Vagina (tissue), 2 donors: ENCODE measurements around the gene ENO4. TPM values are rescaled to one million over a fixed set of nuclear protein-coding genes. Genes with fewer than 3 reads are reported as not detected.

Experiments
- DNase-seq, 2 donors: peaks; one replicate each; pipeline ENCODE4 v3.0.0-alpha.2; 2017; ENCODE audit errors: extremely low spot score in 2 of 2
- H3K27ac ChIP-seq: fragments of 200-600 bp; sonication (generic); one replicate; pipeline ENCODE4 v1.5.1; 2019
- H3K27me3 ChIP-seq: fragments of 200-600 bp; sonication (generic); one replicate; pipeline ENCODE4 v1.5.1; 2019
- H3K36me3 ChIP-seq, 2 donors: fragments of 200-600 bp; sonication (generic); one replicate each; pipeline ENCODE4 v1.5.1; 2017 to 2019
- H3K4me1 ChIP-seq: fragments of 200-600 bp; sonication (generic); one replicate; pipeline ENCODE4 v1.5.1; 2019
- H3K4me3 ChIP-seq, 2 donors: fragments of 200-600 bp; sonication (generic); 1 replicate in 1 of 2; 2 replicates in 1 of 2; pipeline ENCODE4 v1.5.1; 2016 to 2019
- H3K9me3 ChIP-seq: fragments of 200-600 bp; sonication (generic); one replicate; pipeline ENCODE4 v1.5.1; 2019
- CTCF ChIP-seq, 3 experiments: fragments of 450-650 bp in 2 of 3; fragments of 200-600 bp in 1 of 3; sonication (generic) in 1 of 3; IDR thresholded peaks; one replicate each; pipeline ENCODE4 v1.5.1; 2017 to 2019; ENCODE audit warnings: antibody characterized with exemption in 3 of 3, mild to moderate bottlenecking in 2 of 3, moderate library complexity in 2 of 3
- POLR2A ChIP-seq, 2 donors: fragments of 450-650 bp; IDR thresholded peaks; one replicate each; pipeline ENCODE4 v1.6.1; 2017; ENCODE audit warnings: antibody characterized with exemption in 2 of 2, mild to moderate bottlenecking in 2 of 2, moderate library complexity in 2 of 2
- POLR2AphosphoS5 ChIP-seq, 2 donors: sonication (generic); formaldehyde crosslinking; IDR thresholded peaks; one replicate each; pipeline ENCODE4 v1.9.0; 2017; ENCODE audit warnings: antibody characterized with exemption in 2 of 2, mild to moderate bottlenecking in 2 of 2, low read depth in 1 of 2; ENCODE audit not compliant: insufficient read depth in 1 of 2
- intact Hi-C: fragments of 100-400 bp; cut with DNase I; formaldehyde crosslinking; loops from one replicate; pipeline ENCODE4 v1.15.1; 2023
- total RNA-seq: library from RNA; depleted of rRNA; stranded (reverse); fragments of >200 nt; gene quantifications from one replicate; pipeline ENCODE4 v1.2.3, GENCODE V29; 2016

Gene ENO4
- total RNA-seq, 1 donor from 2014 or later: not detected

- Histone ChIP-seq H3K4me1 (no peaks in the 10 kb centered on the region), H3K36me3 (no peaks in the 10 kb centered on the region), H3K27ac (no peak overlapping the region), H3K27me3 (no peaks in the 10 kb centered on the region), H3K4me3 (no peak overlapping the region), H3K9me3 (no peaks in the 10 kb centered on the region)
- intact Hi-C loops: no loop called here
- TF ChIP-seq CTCF (IDR thresholded peaks at IDR 0.05) (no peak), POLR2A (IDR thresholded peaks at IDR 0.05) (no peak), POLR2AphosphoS5 (IDR thresholded peaks at IDR 0.05; ENCODE audit: insufficient read depth in 1 of 2, low read depth in 1 of 2) (no peak)
- DNase-seq: no peak
Measured at GRCh38 chr10:116803451-116804249, 45.6 kb upstream of the ENO4 start.

- Histone ChIP-seq H3K36me3 (no peaks in the 10 kb centered on the region), H3K4me3 (no peak overlapping the region), H3K27me3 (no peaks in the 10 kb centered on the region), H3K4me1 (no peaks in the 10 kb centered on the region), H3K9me3 (no peaks in the 10 kb centered on the region), H3K27ac (no peak overlapping the region)
- TF ChIP-seq POLR2A (IDR thresholded peaks at IDR 0.05): no peak
- TF ChIP-seq CTCF (IDR thresholded peaks at IDR 0.05): no peak
- TF ChIP-seq POLR2AphosphoS5 (IDR thresholded peaks at IDR 0.05; ENCODE audit: insufficient read depth in 1 of 2, low read depth in 1 of 2): no peak
- DNase-seq: no peak
- intact Hi-C loops: no loop called here
Measured at GRCh38 chr10:116808706-116809105, 40.6 kb upstream of the ENO4 start.

GRCh38 chr10:116809483-116810119, 39.7 kb upstream of the ENO4 start:
- DNase-seq: no peak

GRCh38 chr10:116810120-116810500, 39.2 kb upstream of the ENO4 start:
- Histone ChIP-seq H3K27me3 (no peaks in the 10 kb centered on the region), H3K4me3 (no peak overlapping the region), H3K27ac (no peak overlapping the region), H3K9me3 (no peaks in the 10 kb centered on the region), H3K4me1 (no peaks in the 10 kb centered on the region), H3K36me3 (no peaks in the 10 kb centered on the region)
- no peak for DNase-seq
- intact Hi-C loops: no loop called here
- TF ChIP-seq CTCF (IDR thresholded peaks at IDR 0.05): no peak
- TF ChIP-seq POLR2AphosphoS5 (IDR thresholded peaks at IDR 0.05; ENCODE audit: insufficient read depth in 1 of 2, low read depth in 1 of 2): no peak
- no peak for TF ChIP-seq POLR2A (IDR thresholded peaks at IDR 0.05)

More at GRCh38 chr10:116809483-116810119, 39.7 kb upstream of the ENO4 start:
- no peaks in the 10 kb centered on the region for H3K4me1 ChIP-seq
- H3K36me3 ChIP-seq: no peaks in the 10 kb centered on the region
- no peaks in the 10 kb centered on the region for H3K27me3 ChIP-seq
- H3K4me3 ChIP-seq: no peak overlapping the region
- no peak overlapping the region for H3K27ac ChIP-seq
- intact Hi-C loops: no loop called here
- no peaks in the 10 kb centered on the region for H3K9me3 ChIP-seq
- TF ChIP-seq POLR2A (IDR thresholded peaks at IDR 0.05): no peak
- no peak for TF ChIP-seq POLR2AphosphoS5 (IDR thresholded peaks at IDR 0.05; ENCODE audit: insufficient read depth in 1 of 2, low read depth in 1 of 2)
- no peak for TF ChIP-seq CTCF (IDR thresholded peaks at IDR 0.05)

GRCh38 chr10:116810895-116811294, 38.4 kb upstream of the ENO4 start:
- Histone ChIP-seq H3K27ac (no peak overlapping the region), H3K36me3 (no peaks in the 10 kb centered on the region), H3K4me1 (no peaks in the 10 kb centered on the region), H3K27me3 (no peaks in the 10 kb centered on the region), H3K4me3 (no peak overlapping the region), H3K9me3 (no peaks in the 10 kb centered on the region)
- DNase-seq: no peak
- intact Hi-C loops: no loop called here
- no peak for TF ChIP-seq POLR2A (IDR thresholded peaks at IDR 0.05)
- TF ChIP-seq CTCF (IDR thresholded peaks at IDR 0.05): no peak
- no peak for TF ChIP-seq POLR2AphosphoS5 (IDR thresholded peaks at IDR 0.05; ENCODE audit: insufficient read depth in 1 of 2, low read depth in 1 of 2)
